Measurements from ENCODE around the gene TMEM255B. TPM values are rescaled to one million over a fixed set of nuclear protein-coding genes. Genes with fewer than 3 reads are reported as not detected.
"Not testable (repeated sequence)": the region's sequence is repeated elsewhere in the genome, so short reads cannot be mapped to it uniquely, and the experiment has no call there.

TMEM255B gene
- total RNA-seq, 1 donor from 2014 or later = 20.6 TPM

- DNase-seq (ENCODE audit: low spot score) = no peak
Measured at GRCh38 chr13:113817860-113818691, 59.0 kb downstream of the TMEM255B start.

- no peak for DNase-seq (ENCODE audit: low spot score)
Measured at GRCh38 chr13:113818700-113819295, 59.8 kb downstream of the TMEM255B start.

GRCh38 chr13:113819341-113819730, 60.3 kb downstream of the TMEM255B start:
- DNase-seq (ENCODE audit: low spot score) = no peak

- no peak for DNase-seq (ENCODE audit: low spot score)
Measured at GRCh38 chr13:113819731-113820715, 61.0 kb downstream of the TMEM255B start.

- DNase-seq (ENCODE audit: low spot score) = peak; percentile 79
Measured at GRCh38 chr13:113820813-113821651, 62.0 kb downstream of the TMEM255B start.

- DNase-seq (ENCODE audit: low spot score) = no peak
Measured at GRCh38 chr13:113821847-113822246, 62.8 kb downstream of the TMEM255B start.

GRCh38 chr13:113822266-113822665, 63.2 kb downstream of the TMEM255B start:
- DNase-seq (ENCODE audit: low spot score) = no peak

GRCh38 chr13:113822956-113823744, 64.1 kb downstream of the TMEM255B start:
- no peak for DNase-seq (ENCODE audit: low spot score)

- no peak for DNase-seq (ENCODE audit: low spot score)
Measured at GRCh38 chr13:113823771-113824170, 64.7 kb downstream of the TMEM255B start.

GRCh38 chr13:113825841-113826240, 66.8 kb downstream of the TMEM255B start:
- no peak for DNase-seq (ENCODE audit: low spot score)

- DNase-seq (ENCODE audit: low spot score) = not testable (repeated sequence)
Measured at GRCh38 chr13:113826446-113826845, 67.4 kb downstream of the TMEM255B start.

- no peak for DNase-seq (ENCODE audit: low spot score)
Measured at GRCh38 chr13:113827021-113827420, 68.0 kb downstream of the TMEM255B start.

GRCh38 chr13:113828282-113828825, 69.3 kb downstream of the TMEM255B start:
- DNase-seq (ENCODE audit: low spot score) = no peak

GRCh38 chr13:113830426-113830950, 71.5 kb downstream of the TMEM255B start:
- DNase-seq (ENCODE audit: low spot score) = not testable (repeated sequence)

GRCh38 chr13:113831061-113831460, 72.0 kb downstream of the TMEM255B start:
- no peak for DNase-seq (ENCODE audit: low spot score)

- no peak for DNase-seq (ENCODE audit: low spot score)
Measured at GRCh38 chr13:113832205-113832604, 73.2 kb downstream of the TMEM255B start.

- DNase-seq (ENCODE audit: low spot score) = no peak
Measured at GRCh38 chr13:113832631-113833030, 73.6 kb downstream of the TMEM255B start.

- DNase-seq (ENCODE audit: low spot score) = no peak
Measured at GRCh38 chr13:113833111-113833830, 74.2 kb downstream of the TMEM255B start.

GRCh38 chr13:113834006-113834405, 75.0 kb downstream of the TMEM255B start:
- not testable (repeated sequence) for DNase-seq (ENCODE audit: low spot score)

Data from ureter (tissue), 1 donor.